Frontal cortex (tissue), 4 donors: ENCODE data around the gene POMC. TPM values are rescaled to one million over a fixed set of nuclear protein-coding genes. Genes with fewer than 3 reads are reported as not detected.
A peak's percentile ranks its signal among the peaks of the same experiment; 100 is the strongest.
"Not testable (repeated sequence)": the region's sequence is repeated elsewhere in the genome, so short reads cannot be mapped to it uniquely, and the experiment has no call there.

ENCODE experiments used
- DNase-seq, 2 donors: peaks; one replicate each; pipeline ENCODE4 v3.0.0; 2012; ENCODE audit warnings: low spot score in 2 of 2
- FAIRE-seq: peaks from 2 replicates; lab custom pipeline; 2012; peaks lifted over from hg19 to GRCh38; lab: Jason Lieb, UNC
- total RNA-seq: library from RNA; depleted of rRNA; stranded (reverse); fragments of >200 nt; gene quantifications from one replicate; pipeline ENCODE4 v1.2.3, GENCODE V29; 2014
- donor health status: control.
- donor health status: control.
- donor health status: control.

POMC gene
- 1.2 TPM for total RNA-seq

- FAIRE-seq (no peak), DNase-seq (peak in 1 of 2 donors; percentile 34)
These were observed at the start of gene POMC for GRCh38 chr2:25168256-25169072. TSS of gene POMC (minus strand) at chr2:25168580. CDS start at chr2:25164772, 3,808 bp downstream.

- DNase-seq (no peak), FAIRE-seq (no peak)
These were observed 49.7 kb upstream of the POMC start for GRCh38 chr2:25218100-25218499.

GRCh38 chr2:25215948-25216679 lies 47.7 kb upstream of the POMC start:
- FAIRE-seq (no peak), DNase-seq (peak; percentile 72 to 76)

GRCh38 chr2:25215232-25215631 lies 46.9 kb upstream of the POMC start:
- FAIRE-seq = no peak

GRCh38 chr2:25213229-25213628 lies 44.8 kb upstream of the POMC start:
- no peak for DNase-seq
- FAIRE-seq = no peak

More at GRCh38 chr2:25215232-25215631, 46.9 kb upstream of the POMC start:
- DNase-seq = no peak

- not testable (repeated sequence) for DNase-seq, FAIRE-seq
These were observed 42.5 kb upstream of the POMC start for GRCh38 chr2:25210923-25211322.

- DNase-seq (no peak), FAIRE-seq (no peak)
These were observed 38.7 kb upstream of the POMC start for GRCh38 chr2:25207078-25207545.

- FAIRE-seq (no peak), DNase-seq (no peak)
These were observed 35.9 kb upstream of the POMC start for GRCh38 chr2:25204190-25204838.

GRCh38 chr2:25202275-25202674 lies 33.9 kb upstream of the POMC start:
- no peak for FAIRE-seq

GRCh38 chr2:25201794-25202193 lies 33.4 kb upstream of the POMC start:
- DNase-seq (no peak), FAIRE-seq (no peak)

More at GRCh38 chr2:25202275-25202674, 33.9 kb upstream of the POMC start:
- DNase-seq = no peak

GRCh38 chr2:25201265-25201664 lies 32.9 kb upstream of the POMC start:
- FAIRE-seq (no peak), DNase-seq (no peak)

- FAIRE-seq (no peak), DNase-seq (no peak)
These were observed 30.2 kb upstream of the POMC start for GRCh38 chr2:25198576-25198975.

GRCh38 chr2:25198209-25198525 lies 29.8 kb upstream of the POMC start:
- FAIRE-seq (no peak), DNase-seq (no peak)

GRCh38 chr2:25197336-25198208 lies 29.2 kb upstream of the POMC start:
- no peak for FAIRE-seq
- DNase-seq = no peak

- no peak for DNase-seq
- no peak for FAIRE-seq
These were observed 26.3 kb upstream of the POMC start for GRCh38 chr2:25194576-25195122.

- FAIRE-seq (no peak), DNase-seq (no peak)
These were observed 22.2 kb upstream of the POMC start for GRCh38 chr2:25190536-25190935.

- no peak for FAIRE-seq
- DNase-seq = no peak
These were observed 20.0 kb upstream of the POMC start for GRCh38 chr2:25188405-25188804.

- DNase-seq (no peak), FAIRE-seq (no peak)
These were observed 19.5 kb upstream of the POMC start for GRCh38 chr2:25187729-25188350.

GRCh38 chr2:25184254-25184653 lies 15.9 kb upstream of the POMC start:
- DNase-seq (no peak), FAIRE-seq (no peak)
